ENCODE results near the gene ITGA11. TPM values are rescaled to one million over a fixed set of nuclear protein-coding genes. Genes with fewer than 3 reads are reported as not detected.

The ITGA11 gene
- total RNA-seq, 1 donor from 2014 or later: 193 TPM

GRCh38 chr15:68271854-68272471, 160.0 kb downstream of the ITGA11 start:
- DNase-seq (ENCODE audit: low read depth) (peak; percentile 91), FAIRE-seq (peak; percentile 77)
- H3K79me2 ChIP-seq (ENCODE audit: insufficient read depth, low read length): peaks cover 10% of the 10 kb centered on the region
- peak overlapping the region; percentile 86 for H3K27ac ChIP-seq (ENCODE audit: low read depth, low read length)
- H3K27me3 ChIP-seq (ENCODE audit: insufficient read depth, low read length): no peaks in the 10 kb centered on the region
- Mint-ChIP-seq H3K36me3 (ENCODE audit: low read depth, unreplicated experiment) (peaks cover 2% of the 10 kb centered on the region), H3K9me3 (ENCODE audit: unreplicated experiment) (no peaks in the 10 kb centered on the region), H3K27ac (ENCODE audit: unreplicated experiment) (peak overlapping the region; percentile 95), H3K27me3 (ENCODE audit: low read depth, unreplicated experiment) (no peaks in the 10 kb centered on the region), H3K4me3 (ENCODE audit: unreplicated experiment) (peak overlapping the region; percentile 21), H3K4me1 (ENCODE audit: low read depth, unreplicated experiment) (peaks cover 44% of the 10 kb centered on the region)
- H4K20me1 ChIP-seq (ENCODE audit: insufficient read depth, low read length): no peaks in the 10 kb centered on the region
- peak overlapping the region; percentile 35 for H2AFZ ChIP-seq (ENCODE audit: low read depth, low read length)
- H3K36me3 ChIP-seq (ENCODE audit: insufficient read depth, low read length): no peaks in the 10 kb centered on the region
- peak overlapping the region; percentile 66 for H3K9ac ChIP-seq (ENCODE audit: low read length)
- H3K4me1 ChIP-seq (ENCODE audit: insufficient read depth, low read length): peaks cover 38% of the 10 kb centered on the region
- H3K4me3 ChIP-seq (ENCODE audit: insufficient read depth, low read depth, low read length): peak overlapping the region; percentile 0
- TF ChIP-seq CTCF (IDR thresholded peaks at IDR 0.05; ENCODE audit: insufficient read depth, low read depth, low read length): no peak
- peak overlapping the region; percentile 69 for H3K4me2 ChIP-seq (ENCODE audit: low read length)
- no peaks in the 10 kb centered on the region for H3K9me3 ChIP-seq (ENCODE audit: insufficient read depth, low read depth, low read length)

- peaks cover 6% of the 10 kb centered on the region for H3K27me3 ChIP-seq (ENCODE audit: insufficient read depth, low read length)
- no peak overlapping the region for H3K4me2 ChIP-seq (ENCODE audit: low read length)
- Mint-ChIP-seq H3K27me3 (ENCODE audit: low read depth, unreplicated experiment) (no peaks in the 10 kb centered on the region), H3K36me3 (ENCODE audit: low read depth, unreplicated experiment) (no peaks in the 10 kb centered on the region), H3K4me3 (ENCODE audit: unreplicated experiment) (no peak overlapping the region), H3K27ac (ENCODE audit: unreplicated experiment) (no peak overlapping the region), H3K4me1 (ENCODE audit: low read depth, unreplicated experiment) (peaks cover 26% of the 10 kb centered on the region), H3K9me3 (ENCODE audit: unreplicated experiment) (no peaks in the 10 kb centered on the region)
- no peak overlapping the region for H2AFZ ChIP-seq (ENCODE audit: low read depth, low read length)
- TF ChIP-seq EZH2 (IDR thresholded peaks at IDR 0.05; ENCODE audit: insufficient read depth, low read length): no peak
- no peak for TF ChIP-seq CTCF (IDR thresholded peaks at IDR 0.05; ENCODE audit: insufficient read depth, low read depth, low read length)
- no peak overlapping the region for H3K4me3 ChIP-seq (ENCODE audit: insufficient read depth, low read depth, low read length)
- no peaks in the 10 kb centered on the region for H3K9me3 ChIP-seq (ENCODE audit: insufficient read depth, low read depth, low read length)
- H3K9ac ChIP-seq (ENCODE audit: low read length): no peak overlapping the region
- H3K36me3 ChIP-seq (ENCODE audit: insufficient read depth, low read length): no peaks in the 10 kb centered on the region
- H3K4me1 ChIP-seq (ENCODE audit: insufficient read depth, low read length): peaks cover 25% of the 10 kb centered on the region
- H3K79me2 ChIP-seq (ENCODE audit: insufficient read depth, low read length): no peaks in the 10 kb centered on the region
- no peak overlapping the region for H3K27ac ChIP-seq (ENCODE audit: low read depth, low read length)
- FAIRE-seq: no peak
- no peak for DNase-seq (ENCODE audit: low read depth)
- H4K20me1 ChIP-seq (ENCODE audit: insufficient read depth, low read length): no peaks in the 10 kb centered on the region
Observed at GRCh38 chr15:68268405-68268804, 163.6 kb downstream of the ITGA11 start.

- no peaks in the 10 kb centered on the region for H3K4me1 ChIP-seq (ENCODE audit: insufficient read depth, low read length)
- H3K36me3 ChIP-seq (ENCODE audit: insufficient read depth, low read length): no peaks in the 10 kb centered on the region
- DNase-seq (ENCODE audit: low read depth) (no peak), FAIRE-seq (no peak)
- no peak overlapping the region for H3K4me3 ChIP-seq (ENCODE audit: insufficient read depth, low read depth, low read length)
- H3K9ac ChIP-seq (ENCODE audit: low read length): no peak overlapping the region
- peaks cover 4% of the 10 kb centered on the region for H3K4me1 Mint-ChIP-seq (ENCODE audit: low read depth, unreplicated experiment)
- H3K27ac Mint-ChIP-seq (ENCODE audit: unreplicated experiment): no peak overlapping the region
- H3K79me2 ChIP-seq (ENCODE audit: insufficient read depth, low read length): no peaks in the 10 kb centered on the region
- H3K27me3 Mint-ChIP-seq (ENCODE audit: low read depth, unreplicated experiment): no peaks in the 10 kb centered on the region
- H2AFZ ChIP-seq (ENCODE audit: low read depth, low read length): no peak overlapping the region
- no peak overlapping the region for H3K4me3 Mint-ChIP-seq (ENCODE audit: unreplicated experiment)
- H3K9me3 Mint-ChIP-seq (ENCODE audit: unreplicated experiment): no peaks in the 10 kb centered on the region
- no peaks in the 10 kb centered on the region for H3K36me3 Mint-ChIP-seq (ENCODE audit: low read depth, unreplicated experiment)
- H3K27ac ChIP-seq (ENCODE audit: low read depth, low read length): no peak overlapping the region
- TF ChIP-seq EZH2 (IDR thresholded peaks at IDR 0.05; ENCODE audit: insufficient read depth, low read length) (no peak), CTCF (IDR thresholded peaks at IDR 0.05; ENCODE audit: insufficient read depth, low read depth, low read length) (no peak)
- no peaks in the 10 kb centered on the region for H4K20me1 ChIP-seq (ENCODE audit: insufficient read depth, low read length)
- H3K9me3 ChIP-seq (ENCODE audit: insufficient read depth, low read depth, low read length): no peaks in the 10 kb centered on the region
- H3K27me3 ChIP-seq (ENCODE audit: insufficient read depth, low read length): peaks cover 6% of the 10 kb centered on the region
- H3K4me2 ChIP-seq (ENCODE audit: low read length): no peak overlapping the region
Observed at GRCh38 chr15:68265674-68266073, 166.3 kb downstream of the ITGA11 start.
